A549 (cell line): ENCODE data around the gene GSTK1.

Source experiments
- BCL3 ChIP-seq: fragments of >200 bp; sonication (Bioruptor Twin); formaldehyde crosslinking; IDR thresholded peaks from 3 replicates; pipeline ENCODE4 v1.6.1; 2016
- CTCF ChIP-seq: fragments of >200 bp; sonication (Bioruptor Twin); formaldehyde crosslinking; IDR thresholded peaks from 3 replicates; pipeline ENCODE4 v1.5.1; 2016
- HDAC2 ChIP-seq: fragments of 200-600 bp; sonication (generic); IDR thresholded peaks from 2 replicates; pipeline ENCODE4 v1.6.1; 2016
- HEYL ChIP-seq: fragments of 250-450 bp; sonication (Bioruptor Pico); IDR thresholded peaks from 2 replicates; pipeline ENCODE4 v1.8.0; 2021; ENCODE audit warnings: mild to moderate bottlenecking, moderate library complexity
- KDM1A ChIP-seq: fragments of 200-600 bp; sonication (generic); IDR thresholded peaks from 2 replicates; pipeline ENCODE4 v1.6.1; 2016; ENCODE audit warnings: low read depth, mild to moderate bottlenecking
- MAZ ChIP-seq: fragments of 150-350 bp; IDR thresholded peaks from 2 replicates; pipeline ENCODE4 v1.6.1; 2014; ENCODE audit warnings: antibody characterized with exemption, low read depth, low read length, borderline replicate concordance
- MYC ChIP-seq: IDR thresholded peaks from 2 replicates; pipeline ENCODE4 v1.6.1; 2012; ENCODE audit warnings: mild to moderate bottlenecking, inconsistent platforms, low read length, improper control_type of control experiment, borderline replicate concordance
- PHF8 ChIP-seq: fragments of 200-600 bp; sonication (generic); IDR thresholded peaks from 2 replicates; pipeline ENCODE4 v1.6.1; 2016; ENCODE audit warnings: low read depth, mild to moderate bottlenecking, antibody characterized with exemption, moderate library complexity, borderline replicate concordance
- POLR2A ChIP-seq: IDR thresholded peaks from 2 replicates; pipeline ENCODE4 v1.6.1; 2012; ENCODE audit warnings: mild to moderate bottlenecking, low read length
- RFX5 ChIP-seq: fragments of 450-650 bp; IDR thresholded peaks from 2 replicates; pipeline ENCODE4 v1.7.1; 2014; ENCODE audit warnings: antibody characterized with exemption, mild to moderate bottlenecking, moderate library complexity
- SREBF2 ChIP-seq: fragments of 450-650 bp; IDR thresholded peaks from 2 replicates; pipeline ENCODE4 v1.6.1; 2014; ENCODE audit warnings: mild to moderate bottlenecking, moderate library complexity
- USF2 ChIP-seq: fragments of 450-650 bp; IDR thresholded peaks from 2 replicates; pipeline ENCODE4 v1.6.1; 2014; ENCODE audit warnings: antibody characterized with exemption
- ZFP36 ChIP-seq: fragments of 450-650 bp; IDR thresholded peaks from 2 replicates; pipeline ENCODE4 v1.6.1; 2014; ENCODE audit warnings: borderline replicate concordance; ENCODE audit not compliant: partially characterized antibody

GRCh38 chr7:143258831-143259230, 4.4 kb upstream of the GSTK1 start:
- TF ChIP-seq CTCF: no peak
- TF ChIP-seq USF2: no peak
- no peak for TF ChIP-seq PHF8
- TF ChIP-seq POLR2A: no peak
- TF ChIP-seq SREBF2: no peak
- TF ChIP-seq ZFP36: no peak
- no peak for TF ChIP-seq KDM1A
- no peak for TF ChIP-seq MYC
- no peak for TF ChIP-seq RFX5
- no peak for TF ChIP-seq HDAC2
- TF ChIP-seq BCL3: no peak
- TF ChIP-seq HEYL (CRISPR knock-in tag): no peak
- TF ChIP-seq MAZ: no peak
